ENCODE data around the gene FMN1.

DNA sequence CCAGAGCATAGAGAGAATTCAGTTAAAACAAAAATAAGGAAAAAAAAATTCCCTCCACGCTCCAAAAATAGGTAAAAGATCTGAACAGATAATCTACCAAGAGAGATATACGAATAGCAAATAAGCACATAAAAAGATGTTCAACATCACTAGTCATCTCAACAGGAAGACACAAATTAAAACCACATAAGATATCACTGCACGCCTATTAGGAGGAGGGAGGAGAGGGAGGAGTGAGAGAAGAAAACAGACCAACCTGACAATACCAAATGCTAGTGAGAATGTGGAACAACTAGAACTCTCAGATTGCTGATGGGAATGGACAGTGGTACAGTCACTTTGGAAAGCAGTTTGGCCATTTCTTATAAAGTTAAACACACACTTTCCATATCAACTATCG lies 212.5 kb downstream of the FMN1 start:
- TF ChIP-seq GATA3 (IDR thresholded peaks at IDR 0.05; ENCODE audit: low read depth, low read length) (no peak), GATA2 (IDR thresholded peaks at IDR 0.05; ENCODE audit: low read depth, low read length) (no peak)

Measured in SH-SY5Y (cell line).